Right lobe of liver (tissue), 6 donors: ENCODE results near the gene RELL1. TPM values are rescaled to one million over a fixed set of nuclear protein-coding genes. Genes with fewer than 3 reads are reported as not detected.

Experiments
- ATAC-seq, 4 donors: fragments of 200-7000 bp; cut with Tn5 transposase; one replicate each; pipeline ENCODE4 v1.9.1; 2020; ENCODE audit warnings: mild to moderate bottlenecking in 4 of 4, moderate library complexity in 4 of 4
- DNase-seq, 3 donors: peaks; one replicate each; pipeline ENCODE4 v3.0.0-alpha.2; 2020
- H3K27ac ChIP-seq, 3 donors: fragments of 200-600 bp; one replicate each; pipeline ENCODE4 v1.8.0; 2022
- H3K27me3 ChIP-seq, 2 donors: fragments of 200-600 bp; one replicate each; pipeline ENCODE4 v1.8.0; 2022
- H3K36me3 ChIP-seq, 4 donors: fragments of 200-600 bp; sonication (generic) in 1 of 4; one replicate each; pipeline versions ENCODE4 v1.5.1 to v1.8.0; 2017 to 2022; ENCODE audit warnings: control low read depth in 1 of 4
- H3K4me1 ChIP-seq, 4 donors: fragments of 200-600 bp; sonication (generic) in 1 of 4; one replicate each; pipeline versions ENCODE4 v1.5.1 to v1.8.0; 2017 to 2022; ENCODE audit warnings: control low read depth in 1 of 4
- H3K4me3 ChIP-seq, 3 donors: fragments of 200-600 bp; one replicate each; pipeline ENCODE4 v1.8.0; 2022
- H3K9me3 ChIP-seq, 4 donors: fragments of 200-600 bp; sonication (generic) in 1 of 4; one replicate each; pipeline versions ENCODE4 v1.5.1 to v1.8.0; 2017 to 2022; ENCODE audit warnings: control low read depth in 1 of 4
- POLR2A ChIP-seq: fragments of 450-650 bp; IDR thresholded peaks from one replicate; pipeline ENCODE4 v1.6.1; 2017; ENCODE audit warnings: antibody characterized with exemption, mild to moderate bottlenecking
- WGBS: methylation state at CpG from one replicate; pipeline ENCODE4 v1.1.6; 2018; ENCODE audit warnings: low coverage, low lambda C conversion rate; ENCODE audit not compliant: insufficient coverage; ENCODE audit errors: missing lambda C conversion rate; 5-methylcytosine and 5-hydroxymethylcytosine counted together
- intact Hi-C, 2 donors: fragments of 100-400 bp; cut with DNase I; formaldehyde crosslinking; loops; one replicate each; pipeline versions ENCODE4 v1.11.2 to v1.14.1; 2022
- small RNA-seq, 2 experiments: library from RNA; depleted of rRNA; stranded (forward); fragments of <200 nt; gene quantifications; one replicate each; pipeline ENCODE3, GENCODE V24; 2016
- total RNA-seq, 6 experiments: library from RNA; depleted of rRNA in 2 of 6; stranded (reverse); fragments of >200 nt in 2 of 6; fragmentation: NEBNext Ultra II Directional in 3 of 6; extraction: Animal tissue kit (Norgen Biotek cat#: 25700) in 3 of 6; gene quantifications; one replicate each; pipeline versions ENCODE4 v1.1.0 to v1.2.4, GENCODE V29; 2016 to 2023
- TF ChIP-seq, protein P1 (sequence below), 4 donors: fragments of 200-600 bp in 3 of 4; fragments of 450-650 bp in 1 of 4; IDR thresholded peaks; one replicate each; pipeline versions ENCODE4 v1.5.1 to v1.8.0; 2016 to 2022; ENCODE audit warnings: antibody characterized with exemption in 4 of 4, mild to moderate bottlenecking in 2 of 4
- donor health status: DM: no; HTN: yes; CAD: no.
- donor health status: DM: no; HTN: no; CAD: no.
- donor health status: DM: no; HTN: no; CAD: no.
- donor health status: DM: no; HTN: yes; CAD: no.
- donor health status: DM: no; HTN: yes; CAD: no.

RELL1 gene
- total RNA-seq, 6 experiments from 2014 or later = 5.7 to 14.6 (median 7.8) TPM

DNA sequence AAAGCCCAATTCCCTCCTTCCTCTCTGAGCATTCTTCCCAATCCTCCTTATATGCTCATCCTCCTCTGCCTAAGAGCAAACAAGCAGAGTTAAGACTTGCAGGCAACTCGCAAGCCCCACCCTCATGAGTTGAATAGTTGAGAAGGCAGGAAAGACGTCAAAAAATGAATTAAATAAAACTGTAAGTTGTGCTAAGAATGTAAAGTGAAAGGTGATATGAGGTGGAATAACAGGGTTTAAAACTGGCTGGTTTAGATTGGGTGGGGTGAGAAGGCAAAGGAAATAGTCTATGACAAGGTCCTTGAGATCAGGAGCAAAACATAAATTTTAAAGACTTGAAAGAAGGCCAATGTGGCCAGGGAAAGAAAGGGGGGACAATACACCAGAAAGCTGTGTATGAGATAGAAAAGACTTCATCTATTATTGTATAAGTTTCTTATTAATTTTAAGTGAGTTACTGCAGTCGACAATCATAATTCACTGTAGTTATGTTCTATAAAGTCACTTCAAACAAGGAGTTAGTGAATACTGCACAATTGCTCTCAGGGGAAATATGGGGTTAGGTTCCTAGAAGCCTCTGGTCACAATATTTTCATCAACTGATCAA lies 124.9 kb downstream of the RELL1 start:
- Histone ChIP-seq H3K27ac (no peak overlapping the region), H3K27me3 (no peaks in the 10 kb centered on the region), H3K4me3 (no peak overlapping the region), H3K36me3 (peaks cover 0 to 11% (median 0%) of the 10 kb centered on the region in 4 donors), H3K4me1 (no peaks in the 10 kb centered on the region), H3K9me3 (no peaks in the 10 kb centered on the region)
- DNase-seq (no peak), ATAC-seq (no peak)
- intact Hi-C loops = no loop called here
- WGBS = 65% methylated on average over 3 of the region's 3 CpGs
- TF ChIP-seq, protein P1, sequence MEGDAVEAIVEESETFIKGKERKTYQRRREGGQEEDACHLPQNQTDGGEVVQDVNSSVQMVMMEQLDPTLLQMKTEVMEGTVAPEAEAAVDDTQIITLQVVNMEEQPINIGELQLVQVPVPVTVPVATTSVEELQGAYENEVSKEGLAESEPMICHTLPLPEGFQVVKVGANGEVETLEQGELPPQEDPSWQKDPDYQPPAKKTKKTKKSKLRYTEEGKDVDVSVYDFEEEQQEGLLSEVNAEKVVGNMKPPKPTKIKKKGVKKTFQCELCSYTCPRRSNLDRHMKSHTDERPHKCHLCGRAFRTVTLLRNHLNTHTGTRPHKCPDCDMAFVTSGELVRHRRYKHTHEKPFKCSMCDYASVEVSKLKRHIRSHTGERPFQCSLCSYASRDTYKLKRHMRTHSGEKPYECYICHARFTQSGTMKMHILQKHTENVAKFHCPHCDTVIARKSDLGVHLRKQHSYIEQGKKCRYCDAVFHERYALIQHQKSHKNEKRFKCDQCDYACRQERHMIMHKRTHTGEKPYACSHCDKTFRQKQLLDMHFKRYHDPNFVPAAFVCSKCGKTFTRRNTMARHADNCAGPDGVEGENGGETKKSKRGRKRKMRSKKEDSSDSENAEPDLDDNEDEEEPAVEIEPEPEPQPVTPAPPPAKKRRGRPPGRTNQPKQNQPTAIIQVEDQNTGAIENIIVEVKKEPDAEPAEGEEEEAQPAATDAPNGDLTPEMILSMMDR (IDR thresholded peaks at IDR 0.05) = no peak
- no peak for TF ChIP-seq POLR2A

Small RNA genes lying within 50 kb of the gene (small RNA-seq; reads per million reads assigned to genes)
- gene RF00019 = 0 reads per million in 2 experiments

Other genes with a start within 250 kb of the RELL1 start
- 10 to 100 TPM in 2 of 6 experiments, 1 to 10 TPM in 4; 5.5 to 16.3 (median 7.3) TPM for gene PGM2, start 140.3 kb upstream of the RELL1 start, total RNA-seq
- gene TBC1D1, start 204.7 kb upstream of the RELL1 start, total RNA-seq = 10 to 100 TPM; 21.2 to 67.5 (median 35.8) TPM